GM23338 (cell line): ENCODE data around the gene GNAT1. TPM values are rescaled to one million over a fixed set of nuclear protein-coding genes. Genes with fewer than 3 reads are reported as not detected.

Experiments
- ATAC-seq: fragments of 200-7000 bp; cut with Tn5 transposase; 3 replicates; pipeline ENCODE4 v1.9.1; 2020
- DNase-seq: peaks from one replicate; pipeline ENCODE4 v3.0.0-alpha.2; 2015; ENCODE audit warnings: low spot score
- H2AFZ ChIP-seq: fragments of 200-600 bp; sonication (generic); 2 replicates; pipeline ENCODE4 v1.8.0; 2016; ENCODE audit warnings: antibody characterized with exemption, mild to moderate bottlenecking, moderate library complexity
- H3F3A ChIP-seq: fragments of 200-600 bp; sonication (generic); replicated peaks from 2 replicates; pipeline ENCODE4 v1.8.0; 2017; ENCODE audit warnings: antibody characterized with exemption, mixed run types, low read depth
- H3K27ac ChIP-seq: fragments of 200-600 bp; sonication (generic); 2 replicates; pipeline ENCODE4 v1.6.1; 2016; ENCODE audit warnings: low read depth
- H3K27me3 ChIP-seq: fragments of 200-600 bp; sonication (generic); 2 replicates; pipeline ENCODE4 v1.8.0; 2016; ENCODE audit warnings: mild to moderate bottlenecking, mixed run types, moderate library complexity; ENCODE audit not compliant: insufficient read depth
- H3K36me3 ChIP-seq: fragments of 200-600 bp; sonication (generic); 2 replicates; pipeline ENCODE4 v1.8.0; 2016; ENCODE audit warnings: mild to moderate bottlenecking; ENCODE audit not compliant: insufficient read depth
- H3K4me1 ChIP-seq: fragments of 200-600 bp; sonication (generic); 2 replicates; pipeline ENCODE4 v1.8.0; 2016; ENCODE audit warnings: mild to moderate bottlenecking, moderate library complexity; ENCODE audit not compliant: insufficient read depth
- H3K4me2 ChIP-seq: fragments of 200-600 bp; sonication (generic); 2 replicates; pipeline ENCODE4 v1.7.1; 2017; ENCODE audit warnings: mixed run types
- H3K4me3 ChIP-seq: fragments of 200-600 bp; sonication (generic); 2 replicates; pipeline ENCODE4 v1.6.1; 2016; ENCODE audit warnings: mixed run types
- H3K79me2 ChIP-seq: fragments of 200-600 bp; sonication (generic); replicated peaks from 2 replicates; pipeline ENCODE4 v1.8.0; 2017; ENCODE audit warnings: mild to moderate bottlenecking; ENCODE audit not compliant: insufficient read depth
- H3K9me2 ChIP-seq: fragments of 200-600 bp; sonication (generic); 2 replicates; pipeline ENCODE4 v1.8.0; 2017; ENCODE audit not compliant: insufficient read depth
- H4K20me1 ChIP-seq: fragments of 200-600 bp; sonication (generic); replicated peaks from 2 replicates; pipeline ENCODE4 v1.8.0; 2017; ENCODE audit warnings: mild to moderate bottlenecking; ENCODE audit not compliant: insufficient read depth
- H3K27ac Mint-ChIP-seq: 2 replicates; pipeline ENCODE4 v1.8.0; 2020; ENCODE audit warnings: inconsistent platforms, mild to moderate bottlenecking, moderate library complexity, mixed read lengths
- H3K27me3 Mint-ChIP-seq: 3 replicates; pipeline ENCODE4 v1.8.0; 2022; ENCODE audit warnings: low read depth, mild to moderate bottlenecking, moderate library complexity, mixed read lengths, inconsistent platforms; ENCODE audit not compliant: insufficient read depth, poor library complexity
- H3K36me3 Mint-ChIP-seq: 3 replicates; pipeline ENCODE4 v1.8.0; 2021; ENCODE audit warnings: low read depth, mild to moderate bottlenecking, inconsistent platforms, moderate library complexity, mixed read lengths
- H3K4me1 Mint-ChIP-seq: 3 replicates; pipeline ENCODE4 v1.8.0; 2020; ENCODE audit warnings: mild to moderate bottlenecking, inconsistent platforms, mixed read lengths
- H3K4me3 Mint-ChIP-seq: 3 replicates; pipeline ENCODE4 v1.8.0; 2021; ENCODE audit warnings: moderate library complexity, mild to moderate bottlenecking, inconsistent platforms, mixed read lengths
- H3K9me3 Mint-ChIP-seq: 3 replicates; pipeline ENCODE4 v1.8.0; 2020; ENCODE audit warnings: moderate library complexity, mild to moderate bottlenecking, inconsistent platforms, mixed read lengths
- CREB1 ChIP-seq: fragments of 250-450 bp; sonication (Bioruptor Pico); IDR thresholded peaks from 2 replicates; pipeline ENCODE4 v1.5.0; 2020; ENCODE audit warnings: low read depth, mild to moderate bottlenecking, moderate library complexity
- CTCF ChIP-seq, 2 experiments: fragments of 200-600 bp in 1 of 2; sonication (generic) in 1 of 2; conservative IDR thresholded peaks; 2 replicates each; pipeline versions ENCODE4 v1.5.1 to v1.6.1; 2016 to 2017; ENCODE audit warnings: antibody characterized with exemption in 2 of 2, low read depth in 2 of 2, mild to moderate bottlenecking in 2 of 2, moderate library complexity in 1 of 2
- ETS1 ChIP-seq: IDR thresholded peaks from 2 replicates; pipeline ENCODE4 v1.6.1; 2016; ENCODE audit warnings: antibody characterized with exemption
- EZH2 ChIP-seq: fragments of 200-600 bp; sonication (generic); IDR thresholded peaks from one replicate; pipeline ENCODE4 v1.8.0; 2017; ENCODE audit warnings: antibody characterized with exemption, mild to moderate bottlenecking, low read depth; ENCODE audit not compliant: unreplicated experiment
- EZH2phosphoT487 ChIP-seq: fragments of 200-600 bp; sonication (generic); IDR thresholded peaks from one replicate; pipeline ENCODE4 v1.8.1; 2018; ENCODE audit warnings: antibody characterized with exemption; ENCODE audit not compliant: unreplicated experiment
- JUNB ChIP-seq: IDR thresholded peaks from one replicate; pipeline ENCODE4 v1.6.1; 2016; ENCODE audit warnings: antibody characterized with exemption; ENCODE audit not compliant: unreplicated experiment
- NANOG ChIP-seq: IDR thresholded peaks from 2 replicates; pipeline ENCODE4 v1.6.1; 2016; ENCODE audit warnings: antibody characterized with exemption, borderline replicate concordance
- POLR2AphosphoS5 ChIP-seq: IDR thresholded peaks from 2 replicates; pipeline ENCODE4 v1.6.1; 2016; ENCODE audit warnings: antibody characterized with exemption, low read depth
- REST ChIP-seq: IDR thresholded peaks from one replicate; pipeline ENCODE4 v1.6.1; 2018; ENCODE audit warnings: antibody characterized with exemption; ENCODE audit not compliant: unreplicated experiment
- STAT1 ChIP-seq: IDR thresholded peaks from one replicate; pipeline ENCODE4 v1.6.1; 2016; ENCODE audit warnings: antibody characterized with exemption; ENCODE audit not compliant: unreplicated experiment
- ZNF114 ChIP-seq: fragments of 250-450 bp; sonication (Bioruptor Pico); IDR thresholded peaks from 2 replicates; pipeline ENCODE4 v1.5.0; 2020; ENCODE audit warnings: mild to moderate bottlenecking, moderate library complexity
- ZNF331 ChIP-seq: fragments of 250-450 bp; sonication (Bioruptor Pico); IDR thresholded peaks from 2 replicates; pipeline ENCODE4 v1.5.0; 2020; ENCODE audit warnings: low read depth, mild to moderate bottlenecking, moderate library complexity
- ZNF462 ChIP-seq: fragments of 250-450 bp; sonication (Bioruptor Pico); IDR thresholded peaks from 2 replicates; pipeline ENCODE4 v1.5.0; 2020; ENCODE audit warnings: mild to moderate bottlenecking, moderate library complexity
- polyA plus RNA-seq: library from polyadenylated mRNA; unstranded; fragments of >200 nt; fragmentation: Nextera tagmentation; extraction: Ambion mirVana; gene quantifications from 2 replicates; pipeline ENCODE4 v1.2.1, GENCODE V29; 2016
- total RNA-seq: library from RNA; depleted of rRNA; stranded (reverse); fragments of >200 nt; shearing (Covaris generic); gene quantifications from 2 replicates; pipeline ENCODE4 v1.2.3, GENCODE V29; 2014

The GNAT1 gene
- total and polyA plus RNA-seq, 2 experiments from 2014 or later = not detected

GRCh38 chr3:50193746-50194127 lies 2.3 kb downstream of the GNAT1 start:
- peak overlapping the region; percentile 72 for H2AFZ ChIP-seq
- Mint-ChIP-seq H3K27ac (no peak overlapping the region), H3K9me3 (no peaks in the 10 kb centered on the region), H3K36me3 (no peaks in the 10 kb centered on the region), H3K27me3 (peaks cover 17% of the 10 kb centered on the region), H3K4me3 (no peak overlapping the region), H3K4me1 (peaks cover 12% of the 10 kb centered on the region)
- no peak overlapping the region for H3K4me3 ChIP-seq
- H3K4me2 ChIP-seq = no peak overlapping the region; the same call in 1 of the 2 replicates
- no peak for TF ChIP-seq NANOG
- no peak for TF ChIP-seq JUNB
- TF ChIP-seq CREB1 (CRISPR knock-in tag) = no peak
- TF ChIP-seq STAT1 = no peak
- TF ChIP-seq CTCF (conservative IDR thresholded peaks at IDR 0.05; ENCODE audit: low read depth in 2 of 2) = no peak
- TF ChIP-seq EZH2 = no peak
- no peak for TF ChIP-seq ZNF462 (CRISPR knock-in tag)
- no peak for TF ChIP-seq REST
- TF ChIP-seq ZNF114 = no peak
- TF ChIP-seq ZNF331 (CRISPR knock-in tag) = no peak
- no peak for TF ChIP-seq ETS1
- TF ChIP-seq POLR2AphosphoS5 = no peak
- TF ChIP-seq EZH2phosphoT487 = no peak
- no peaks in the 10 kb centered on the region for H3K36me3 ChIP-seq
- no peaks in the 10 kb centered on the region for H3K79me2 ChIP-seq
- peaks cover 12% of the 10 kb centered on the region; the same call in 1 of the 2 replicates for H3K27me3 ChIP-seq
- no peaks in the 10 kb centered on the region for H4K20me1 ChIP-seq
- H3K4me1 ChIP-seq = peaks cover 8% of the 10 kb centered on the region; the same call in 1 of the 2 replicates
- no peak overlapping the region for H3K27ac ChIP-seq
- no peaks in the 10 kb centered on the region for H3K9me2 ChIP-seq
- ATAC-seq = no peak
- DNase-seq = no peak
- peaks cover 3% of the 10 kb centered on the region for H3F3A ChIP-seq
